ENCODE results near the gene CETN3.

DNA sequence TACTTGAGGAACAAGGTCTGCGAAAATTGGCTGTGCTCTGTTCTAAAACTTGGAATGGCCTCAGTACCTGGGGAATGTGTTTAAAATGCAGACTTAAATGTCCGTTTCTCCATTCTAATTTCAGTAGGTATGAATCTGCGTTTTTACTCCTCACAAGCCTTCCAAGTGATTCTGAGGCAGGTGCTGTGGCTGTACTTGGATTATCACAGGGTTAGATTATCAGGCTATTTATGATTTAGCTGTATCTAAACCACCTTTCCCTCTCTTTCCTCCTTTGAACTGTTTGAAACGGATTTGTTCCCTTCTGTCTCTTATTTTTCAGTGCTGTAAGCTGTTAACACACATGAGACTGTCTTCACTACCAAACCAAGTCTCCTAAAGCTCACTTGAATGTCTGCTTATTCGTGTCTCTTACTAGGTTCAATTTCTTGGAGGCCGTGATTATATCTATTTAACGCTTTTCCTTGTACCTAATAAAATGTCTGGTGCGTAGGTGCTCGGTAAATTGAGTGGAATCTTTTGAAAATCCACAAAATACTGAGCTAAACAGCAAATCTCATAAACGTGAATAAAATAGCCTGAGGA is 714 bp upstream of the CETN3 start:
- TF ChIP-seq EP300 (conservative IDR thresholded peaks at IDR 0.05; ENCODE audit: poor library complexity, severe bottlenecking) (no peak), EZH2 (IDR thresholded peaks at IDR 0.05; ENCODE audit: borderline replicate concordance, insufficient read depth, low read length, poor library complexity, severe bottlenecking) (no peak), TAF1 (IDR thresholded peaks at IDR 0.05; ENCODE audit: low read depth) (no peak), RAD21 (conservative IDR thresholded peaks at IDR 0.05) (peak; percentile 15)
- TF ChIP-seq, protein P1, sequence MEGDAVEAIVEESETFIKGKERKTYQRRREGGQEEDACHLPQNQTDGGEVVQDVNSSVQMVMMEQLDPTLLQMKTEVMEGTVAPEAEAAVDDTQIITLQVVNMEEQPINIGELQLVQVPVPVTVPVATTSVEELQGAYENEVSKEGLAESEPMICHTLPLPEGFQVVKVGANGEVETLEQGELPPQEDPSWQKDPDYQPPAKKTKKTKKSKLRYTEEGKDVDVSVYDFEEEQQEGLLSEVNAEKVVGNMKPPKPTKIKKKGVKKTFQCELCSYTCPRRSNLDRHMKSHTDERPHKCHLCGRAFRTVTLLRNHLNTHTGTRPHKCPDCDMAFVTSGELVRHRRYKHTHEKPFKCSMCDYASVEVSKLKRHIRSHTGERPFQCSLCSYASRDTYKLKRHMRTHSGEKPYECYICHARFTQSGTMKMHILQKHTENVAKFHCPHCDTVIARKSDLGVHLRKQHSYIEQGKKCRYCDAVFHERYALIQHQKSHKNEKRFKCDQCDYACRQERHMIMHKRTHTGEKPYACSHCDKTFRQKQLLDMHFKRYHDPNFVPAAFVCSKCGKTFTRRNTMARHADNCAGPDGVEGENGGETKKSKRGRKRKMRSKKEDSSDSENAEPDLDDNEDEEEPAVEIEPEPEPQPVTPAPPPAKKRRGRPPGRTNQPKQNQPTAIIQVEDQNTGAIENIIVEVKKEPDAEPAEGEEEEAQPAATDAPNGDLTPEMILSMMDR (IDR thresholded peaks at IDR 0.05; ENCODE audit: poor library complexity, severe bottlenecking): no peak
- TF ChIP-seq, protein P2, sequence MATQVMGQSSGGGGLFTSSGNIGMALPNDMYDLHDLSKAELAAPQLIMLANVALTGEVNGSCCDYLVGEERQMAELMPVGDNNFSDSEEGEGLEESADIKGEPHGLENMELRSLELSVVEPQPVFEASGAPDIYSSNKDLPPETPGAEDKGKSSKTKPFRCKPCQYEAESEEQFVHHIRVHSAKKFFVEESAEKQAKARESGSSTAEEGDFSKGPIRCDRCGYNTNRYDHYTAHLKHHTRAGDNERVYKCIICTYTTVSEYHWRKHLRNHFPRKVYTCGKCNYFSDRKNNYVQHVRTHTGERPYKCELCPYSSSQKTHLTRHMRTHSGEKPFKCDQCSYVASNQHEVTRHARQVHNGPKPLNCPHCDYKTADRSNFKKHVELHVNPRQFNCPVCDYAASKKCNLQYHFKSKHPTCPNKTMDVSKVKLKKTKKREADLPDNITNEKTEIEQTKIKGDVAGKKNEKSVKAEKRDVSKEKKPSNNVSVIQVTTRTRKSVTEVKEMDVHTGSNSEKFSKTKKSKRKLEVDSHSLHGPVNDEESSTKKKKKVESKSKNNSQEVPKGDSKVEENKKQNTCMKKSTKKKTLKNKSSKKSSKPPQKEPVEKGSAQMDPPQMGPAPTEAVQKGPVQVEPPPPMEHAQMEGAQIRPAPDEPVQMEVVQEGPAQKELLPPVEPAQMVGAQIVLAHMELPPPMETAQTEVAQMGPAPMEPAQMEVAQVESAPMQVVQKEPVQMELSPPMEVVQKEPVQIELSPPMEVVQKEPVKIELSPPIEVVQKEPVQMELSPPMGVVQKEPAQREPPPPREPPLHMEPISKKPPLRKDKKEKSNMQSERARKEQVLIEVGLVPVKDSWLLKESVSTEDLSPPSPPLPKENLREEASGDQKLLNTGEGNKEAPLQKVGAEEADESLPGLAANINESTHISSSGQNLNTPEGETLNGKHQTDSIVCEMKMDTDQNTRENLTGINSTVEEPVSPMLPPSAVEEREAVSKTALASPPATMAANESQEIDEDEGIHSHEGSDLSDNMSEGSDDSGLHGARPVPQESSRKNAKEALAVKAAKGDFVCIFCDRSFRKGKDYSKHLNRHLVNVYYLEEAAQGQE (IDR thresholded peaks at IDR 0.05; ENCODE audit: borderline replicate concordance): peak; percentile 2

Measured in neural cell (in vitro differentiated cells).